Left lung (tissue), 10 donors: ENCODE data around the gene SLCO2B1. TPM values are rescaled to one million over a fixed set of nuclear protein-coding genes. Genes with fewer than 3 reads are reported as not detected.

ENCODE experiments used
- ATAC-seq: fragments of 200-7000 bp; cut with Tn5 transposase; one replicate; pipeline ENCODE4 v1.9.1; 2020; ENCODE audit warnings: moderate library complexity
- DNase-seq, 4 donors: peaks; one replicate each; pipeline ENCODE4 v3.0.0-alpha.2; 2013 to 2020
- H3K27ac ChIP-seq, 2 donors: fragments of 200-600 bp; sonication (generic) in 1 of 2; one replicate each; pipeline versions ENCODE4 v1.5.0 to v1.8.0; 2020 to 2021
- H3K27me3 ChIP-seq, 2 donors: fragments of 200-600 bp; sonication (generic) in 1 of 2; one replicate each; pipeline versions ENCODE4 v1.5.0 to v1.8.0; 2020 to 2021
- H3K36me3 ChIP-seq, 2 donors: fragments of 200-600 bp; sonication (generic) in 1 of 2; one replicate each; pipeline versions ENCODE4 v1.5.0 to v1.8.0; 2020 to 2021
- H3K4me1 ChIP-seq, 2 donors: fragments of 200-600 bp; one replicate each; pipeline ENCODE4 v1.8.0; 2021
- H3K4me3 ChIP-seq, 2 donors: fragments of 200-600 bp; sonication (generic) in 1 of 2; one replicate each; pipeline versions ENCODE4 v1.5.0 to v1.8.0; 2020 to 2021; ENCODE audit warnings: mild to moderate bottlenecking in 1 of 2
- H3K9me3 ChIP-seq, 2 donors: fragments of 200-600 bp; sonication (generic) in 1 of 2; one replicate each; pipeline versions ENCODE4 v1.5.0 to v1.8.0; 2020 to 2021
- intact Hi-C, 2 donors: fragments of 100-400 bp; cut with DNase I; formaldehyde crosslinking; loops; one replicate each; pipeline versions ENCODE4 v1.11.2 to v1.14.2; 2022
- polyA plus RNA-seq, 6 donors: library from polyadenylated mRNA; unstranded; fragments of 120-200 nt; gene quantifications; one replicate each; pipeline ENCODE4 v1.2.1, GENCODE V29; 2013; ENCODE audit not compliant: insufficient read length in 6 of 6
- total RNA-seq, 2 donors: library from RNA; stranded (reverse); fragmentation: NEBNext Ultra II Directional; extraction: Animal tissue kit (Norgen Biotek cat#: 25700); gene quantifications; one replicate each; pipeline ENCODE4 v1.2.1, GENCODE V29; 2021
- TF ChIP-seq, protein P1 (sequence below), 2 donors: fragments of 200-600 bp; sonication (generic) in 1 of 2; IDR thresholded peaks; one replicate each; pipeline versions ENCODE4 v1.5.0 to v1.8.0; 2021; ENCODE audit warnings: antibody characterized with exemption in 2 of 2
- donor health status: DM: no; HTN: yes; CAD: no.
- donor health status: DM: no; HTN: no; CAD: no.

Gene SLCO2B1
- total and polyA plus RNA-seq, 8 donors, result 20.5 to 220 (median 27.9) TPM

DNA sequence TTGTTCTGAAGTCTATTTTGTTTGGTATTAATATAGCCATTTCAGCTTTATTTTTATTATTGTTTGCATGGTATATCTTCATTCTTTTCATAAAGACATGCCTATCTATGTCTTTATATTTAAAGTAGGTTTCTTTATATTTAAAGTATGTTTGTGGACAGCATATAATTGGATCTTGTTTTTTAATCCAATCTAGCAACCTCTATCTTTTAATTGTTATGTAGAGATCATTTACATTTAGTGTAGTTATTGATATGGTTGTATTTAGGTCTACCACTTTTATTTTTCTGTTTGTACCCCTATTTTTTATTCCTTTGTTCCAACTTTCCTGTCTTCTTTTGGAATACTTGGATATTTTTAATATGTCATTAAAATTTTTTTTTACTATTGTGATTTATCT lies 103.4 kb downstream of the SLCO2B1 start:
- TF ChIP-seq, protein P1, sequence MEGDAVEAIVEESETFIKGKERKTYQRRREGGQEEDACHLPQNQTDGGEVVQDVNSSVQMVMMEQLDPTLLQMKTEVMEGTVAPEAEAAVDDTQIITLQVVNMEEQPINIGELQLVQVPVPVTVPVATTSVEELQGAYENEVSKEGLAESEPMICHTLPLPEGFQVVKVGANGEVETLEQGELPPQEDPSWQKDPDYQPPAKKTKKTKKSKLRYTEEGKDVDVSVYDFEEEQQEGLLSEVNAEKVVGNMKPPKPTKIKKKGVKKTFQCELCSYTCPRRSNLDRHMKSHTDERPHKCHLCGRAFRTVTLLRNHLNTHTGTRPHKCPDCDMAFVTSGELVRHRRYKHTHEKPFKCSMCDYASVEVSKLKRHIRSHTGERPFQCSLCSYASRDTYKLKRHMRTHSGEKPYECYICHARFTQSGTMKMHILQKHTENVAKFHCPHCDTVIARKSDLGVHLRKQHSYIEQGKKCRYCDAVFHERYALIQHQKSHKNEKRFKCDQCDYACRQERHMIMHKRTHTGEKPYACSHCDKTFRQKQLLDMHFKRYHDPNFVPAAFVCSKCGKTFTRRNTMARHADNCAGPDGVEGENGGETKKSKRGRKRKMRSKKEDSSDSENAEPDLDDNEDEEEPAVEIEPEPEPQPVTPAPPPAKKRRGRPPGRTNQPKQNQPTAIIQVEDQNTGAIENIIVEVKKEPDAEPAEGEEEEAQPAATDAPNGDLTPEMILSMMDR (IDR thresholded peaks at IDR 0.05), result no peak
- Histone ChIP-seq H3K4me3 (no peak overlapping the region), H3K27ac (no peak overlapping the region), H3K9me3 (no peaks in the 10 kb centered on the region), H3K27me3 (peaks cover 0 to 19% of the 10 kb centered on the region in 2 donors), H3K4me1 (no peaks in the 10 kb centered on the region), H3K36me3 (no peaks in the 10 kb centered on the region)
- intact Hi-C loops, result no loop called here
- ATAC-seq (no peak), DNase-seq (no peak)

Other genes with a start within 250 kb of the SLCO2B1 start
- gene XRRA1, start 202.0 kb upstream of the SLCO2B1 start, total RNA-seq, result 10 to 100 TPM; 11.7 to 19.8 TPM
- gene XRRA1, start 202.0 kb upstream of the SLCO2B1 start, polyA plus RNA-seq, result 10 to 100 TPM in 5 of 6 donors, 1 to 10 TPM in 1; 8.4 to 21.3 (median 16.7) TPM
- gene SPCS2, start 201.8 kb upstream of the SLCO2B1 start, total RNA-seq, result 100 to 1,000 TPM; 173 to 231 TPM
- gene SPCS2, start 201.8 kb upstream of the SLCO2B1 start, polyA plus RNA-seq, result 100 to 1,000 TPM; 160 to 202 (median 173) TPM
- 10 to 100 TPM in 1 of 2 donors, 1 to 10 TPM in 1; 9.7 to 12.0 TPM for gene NEU3, start 162.2 kb upstream of the SLCO2B1 start, total RNA-seq
- gene NEU3, start 162.2 kb upstream of the SLCO2B1 start, polyA plus RNA-seq, result 10 to 100 TPM; 14.1 to 15.3 (median 14.9) TPM
- not detected for gene OR2AT4, start 54.2 kb upstream of the SLCO2B1 start, total RNA-seq
- gene OR2AT4, start 54.2 kb upstream of the SLCO2B1 start, polyA plus RNA-seq, result under 1 TPM; 0.04 to 0.11 (median 0.06) TPM
- 1 to 10 TPM in 1 of 2 donors, under 1 TPM in 1; 0.70 to 1.3 TPM for gene TPBGL, start 89.7 kb downstream of the SLCO2B1 start, total RNA-seq
- gene TPBGL, start 89.7 kb downstream of the SLCO2B1 start, polyA plus RNA-seq, result under 1 TPM in 5 of 6 donors, not detected in 1; 0.09 to 0.28 (median 0.18) TPM
- gene ARRB1, start 200.6 kb downstream of the SLCO2B1 start, total RNA-seq, result 100 to 1,000 TPM; 112 to 150 TPM
- 10 to 100 TPM; 41.7 to 72.1 (median 57.2) TPM for gene ARRB1, start 200.6 kb downstream of the SLCO2B1 start, polyA plus RNA-seq
- 1,000 to 10,000 TPM; 1,943 to 2,064 TPM for gene RPS3, start 248.4 kb downstream of the SLCO2B1 start, total RNA-seq
- 1,000 to 10,000 TPM; 3,080 to 3,888 (median 3,783) TPM for gene RPS3, start 248.4 kb downstream of the SLCO2B1 start, polyA plus RNA-seq